GM15510 (cell line): ENCODE measurements around the gene GAPDHS.

Experiments
- POLR2A ChIP-seq: IDR thresholded peaks from 3 replicates; pipeline ENCODE4 v1.6.1; 2011; ENCODE audit warnings: borderline replicate concordance; ENCODE audit not compliant: insufficient read length; ENCODE audit errors: extremely low read depth

The GAPDHS gene

DNA sequence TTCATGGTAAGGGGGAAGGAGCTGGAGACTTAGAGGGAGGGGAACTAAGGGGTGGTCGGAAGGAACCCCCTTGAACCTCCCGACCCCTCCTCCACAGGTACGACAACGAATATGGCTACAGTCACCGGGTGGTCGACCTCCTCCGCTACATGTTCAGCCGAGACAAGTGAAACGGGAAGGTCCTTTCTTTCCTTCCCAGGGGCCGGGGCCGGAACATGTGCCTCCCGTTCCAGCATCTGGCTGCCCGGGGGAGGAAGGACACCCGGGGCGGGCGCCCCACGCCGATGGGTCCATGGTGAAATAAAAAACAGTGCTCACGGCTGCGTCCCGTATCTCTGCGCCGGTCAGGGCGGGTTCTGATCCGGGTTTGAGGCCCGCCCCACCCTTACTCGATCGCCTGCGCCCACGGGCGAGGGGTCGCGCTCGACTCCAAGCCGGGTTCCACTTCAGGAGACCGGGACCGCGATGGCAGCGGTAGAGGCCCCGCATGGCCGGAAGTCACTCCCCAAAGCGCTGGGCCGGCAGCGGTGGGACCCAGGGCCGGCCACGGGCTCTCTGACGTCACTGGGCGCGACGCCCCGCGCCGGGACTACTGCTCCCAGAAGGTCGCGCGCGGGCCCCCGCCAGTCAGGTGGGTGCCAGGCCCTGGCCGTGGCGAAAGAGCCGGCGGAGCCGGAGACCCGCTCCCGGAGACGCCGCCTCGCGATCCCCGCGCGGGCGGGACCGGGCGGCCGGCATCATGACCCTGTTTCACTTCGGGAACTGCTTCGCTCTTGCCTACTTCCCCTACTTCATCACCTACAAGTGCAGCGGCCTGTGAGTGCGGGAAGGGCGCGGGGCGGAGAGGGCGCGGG is 12.0 kb downstream of the GAPDHS start, which contains the start of gene TMEM147:
TSS of gene TMEM147 (plus strand) at position 626 of the 854 bp plus-strand sequence. CDS start at position 740, 114 bp downstream.
- peak; percentile 88 for TF ChIP-seq POLR2A

DNA sequence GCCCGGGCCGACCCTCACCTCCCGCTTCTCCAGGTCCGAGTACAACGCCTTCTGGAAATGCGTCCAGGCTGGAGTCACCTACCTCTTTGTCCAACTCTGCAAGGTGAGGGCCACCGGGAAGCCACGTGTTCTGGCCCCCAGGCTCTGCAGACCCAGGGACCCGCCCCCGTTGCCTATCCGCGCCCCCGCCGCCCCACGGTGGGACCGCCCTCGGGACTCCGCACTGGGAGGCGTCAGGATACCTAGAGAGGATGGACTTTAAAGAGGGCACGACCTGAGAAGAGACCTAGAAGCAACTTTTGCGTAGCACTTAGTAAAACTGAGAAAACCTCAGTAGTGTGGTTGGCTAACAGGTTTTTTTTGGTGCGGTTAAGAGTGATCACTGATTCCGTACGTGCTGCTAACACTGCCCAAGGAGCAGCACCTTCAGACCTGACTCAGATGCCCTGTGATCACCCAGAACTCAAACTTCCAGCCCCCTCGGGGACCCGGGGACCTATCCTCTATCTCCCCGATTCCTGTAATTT is 12.7 kb downstream of the GAPDHS start:
- TF ChIP-seq POLR2A = no peak

DNA sequence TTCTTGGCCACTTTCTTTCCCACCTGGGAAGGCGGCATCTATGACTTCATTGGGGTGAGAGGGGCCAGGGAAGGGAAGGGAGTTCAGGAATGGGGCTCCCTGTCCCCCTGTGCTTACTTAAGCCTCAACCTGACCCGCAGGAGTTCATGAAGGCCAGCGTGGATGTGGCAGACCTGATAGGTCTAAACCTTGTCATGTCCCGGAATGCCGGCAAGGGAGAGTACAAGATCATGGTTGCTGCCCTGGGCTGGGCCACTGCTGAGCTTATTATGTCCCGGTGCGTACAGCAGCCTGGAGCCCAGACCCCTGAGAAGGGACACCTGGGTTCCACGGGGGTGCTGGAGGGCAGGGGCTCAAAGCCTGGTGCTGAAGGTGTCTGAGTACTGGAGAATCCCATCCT is 13.3 kb downstream of the GAPDHS start:
- no peak for TF ChIP-seq POLR2A

DNA sequence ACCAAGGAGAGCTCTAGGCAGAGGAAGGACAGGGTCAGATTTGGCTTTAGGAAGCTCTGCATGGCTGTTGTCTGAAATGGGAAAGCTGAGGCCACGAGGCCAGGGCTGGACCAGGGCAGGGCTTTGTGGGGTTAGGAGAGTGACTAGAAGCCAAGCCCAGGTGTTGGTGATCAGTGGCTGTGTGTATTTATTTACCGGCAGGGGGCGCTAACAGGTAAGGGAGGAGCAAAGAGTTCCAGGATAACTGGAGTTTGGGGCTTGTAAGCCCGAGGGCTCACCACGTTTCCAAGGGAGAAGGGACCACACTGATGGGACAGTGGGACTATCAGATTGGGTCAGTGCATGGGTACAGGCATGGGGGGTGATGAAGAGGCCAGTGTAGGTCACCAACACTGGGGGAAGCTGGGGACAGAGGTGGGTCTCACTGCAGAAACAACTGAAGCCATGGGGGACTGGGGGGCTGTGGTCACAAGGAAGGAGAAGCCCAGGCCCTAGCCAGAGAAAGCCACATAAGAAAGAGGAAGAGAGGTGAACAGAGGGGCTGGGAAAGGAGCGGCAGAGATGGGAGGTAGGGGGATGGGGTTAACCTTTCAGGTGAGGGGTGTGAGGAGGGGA is 16.0 kb downstream of the GAPDHS start:
- no peak for TF ChIP-seq POLR2A

DNA sequence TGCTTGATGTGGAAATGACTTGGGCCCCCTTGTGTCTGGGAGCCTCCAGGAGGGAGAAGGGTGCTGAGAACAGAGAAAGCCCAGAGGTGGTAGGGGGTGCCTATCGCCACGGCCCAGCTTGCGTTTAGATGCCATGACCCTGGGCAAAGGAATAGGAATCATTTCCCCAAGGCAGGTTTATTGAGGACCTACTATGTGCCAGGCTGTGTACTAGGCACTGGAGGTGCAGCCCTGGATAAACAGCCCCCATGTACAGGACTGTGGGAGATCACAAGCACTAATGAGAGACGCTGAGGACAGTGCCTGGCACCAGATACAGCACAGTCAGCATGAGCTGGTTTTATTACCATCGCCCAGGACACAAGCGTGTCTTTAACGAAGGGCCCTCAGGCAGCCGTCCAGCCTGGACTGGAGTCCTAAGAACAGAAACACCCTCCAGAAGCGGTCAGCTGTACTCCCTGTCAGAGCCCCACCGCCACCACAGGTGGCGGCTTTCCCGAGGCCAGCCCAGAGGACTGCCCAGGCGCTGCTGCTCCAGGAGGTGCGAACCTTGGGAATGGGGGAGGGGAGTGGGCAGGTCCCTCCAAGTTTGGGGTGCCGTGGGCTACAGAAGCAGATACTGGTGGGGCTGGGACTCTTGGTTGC is 16.7 kb downstream of the GAPDHS start:
- no peak for TF ChIP-seq POLR2A

DNA sequence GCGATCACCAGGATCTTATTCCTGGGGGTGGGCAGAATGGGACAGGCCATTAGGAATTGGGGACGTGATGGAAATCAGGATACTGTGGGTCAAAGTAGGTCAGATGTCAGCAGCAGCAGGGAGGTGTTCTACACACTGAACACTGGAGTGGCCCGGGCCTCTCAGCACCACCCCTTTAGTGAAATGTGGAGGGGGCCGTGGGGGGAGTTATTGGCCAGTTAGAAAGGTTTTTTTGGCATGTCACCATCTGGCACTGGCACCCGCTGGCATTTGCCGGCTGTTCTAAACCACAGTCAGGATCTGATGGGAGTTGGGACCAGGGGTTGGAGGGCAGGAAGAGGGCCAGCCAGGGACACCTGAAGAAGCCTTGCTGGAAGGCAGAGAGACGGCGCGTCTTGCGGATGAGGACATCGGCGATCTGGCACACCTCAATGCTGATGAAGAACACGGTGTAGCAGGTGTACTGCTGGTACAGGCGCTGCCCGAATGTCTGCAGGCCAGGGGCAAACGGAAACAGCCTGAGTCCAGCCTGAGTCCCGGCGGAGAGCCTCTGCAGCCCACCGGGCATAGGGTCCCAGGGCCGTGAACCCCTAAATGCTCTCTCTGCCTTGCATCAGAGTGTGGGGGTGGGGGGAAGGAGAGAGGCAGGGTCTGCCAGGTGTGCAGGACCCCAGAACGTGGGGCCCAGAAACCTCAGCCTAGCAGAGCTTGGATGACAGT is 18.0 kb downstream of the GAPDHS start:
- TF ChIP-seq POLR2A = no peak

DNA sequence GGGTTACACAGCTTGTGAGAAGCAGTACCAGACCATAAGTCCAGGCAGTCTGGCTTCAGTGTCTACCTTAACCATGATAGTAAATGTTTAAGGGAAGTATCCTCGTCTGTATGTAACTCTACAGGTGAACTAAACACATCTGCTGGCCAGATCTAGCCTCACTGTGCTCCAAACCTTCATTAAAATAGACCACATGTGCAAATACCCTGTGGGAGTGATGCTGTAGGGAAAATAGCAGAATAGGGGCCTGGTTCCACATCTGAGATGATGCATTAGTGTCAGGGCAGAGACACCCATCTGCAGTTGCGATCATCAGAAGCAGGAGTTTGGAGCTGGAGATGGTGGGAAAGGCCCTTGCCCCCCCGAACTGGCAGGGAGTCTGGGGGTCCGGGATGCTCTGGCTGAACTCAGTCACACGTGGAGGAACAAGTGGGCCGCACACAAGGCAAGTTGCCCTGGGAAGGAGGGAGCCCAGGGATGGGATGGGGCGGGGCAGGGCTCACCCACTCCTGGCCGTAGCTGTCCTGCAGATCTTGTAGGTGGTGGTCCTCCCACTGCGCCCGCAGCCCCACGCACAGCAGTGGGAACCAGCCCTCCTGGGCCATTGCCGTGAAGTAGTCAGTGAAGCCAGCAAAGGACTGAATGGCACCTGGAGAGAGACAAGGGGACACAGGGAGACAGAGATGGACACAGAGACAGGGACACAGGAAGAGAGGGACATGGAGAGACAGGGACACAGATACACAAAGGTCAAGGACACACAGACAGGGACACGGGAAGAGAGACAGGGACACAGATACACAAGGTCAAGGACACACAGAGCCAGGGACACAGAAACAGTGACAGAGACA is 19.5 kb downstream of the GAPDHS start:
- TF ChIP-seq POLR2A = no peak

DNA sequence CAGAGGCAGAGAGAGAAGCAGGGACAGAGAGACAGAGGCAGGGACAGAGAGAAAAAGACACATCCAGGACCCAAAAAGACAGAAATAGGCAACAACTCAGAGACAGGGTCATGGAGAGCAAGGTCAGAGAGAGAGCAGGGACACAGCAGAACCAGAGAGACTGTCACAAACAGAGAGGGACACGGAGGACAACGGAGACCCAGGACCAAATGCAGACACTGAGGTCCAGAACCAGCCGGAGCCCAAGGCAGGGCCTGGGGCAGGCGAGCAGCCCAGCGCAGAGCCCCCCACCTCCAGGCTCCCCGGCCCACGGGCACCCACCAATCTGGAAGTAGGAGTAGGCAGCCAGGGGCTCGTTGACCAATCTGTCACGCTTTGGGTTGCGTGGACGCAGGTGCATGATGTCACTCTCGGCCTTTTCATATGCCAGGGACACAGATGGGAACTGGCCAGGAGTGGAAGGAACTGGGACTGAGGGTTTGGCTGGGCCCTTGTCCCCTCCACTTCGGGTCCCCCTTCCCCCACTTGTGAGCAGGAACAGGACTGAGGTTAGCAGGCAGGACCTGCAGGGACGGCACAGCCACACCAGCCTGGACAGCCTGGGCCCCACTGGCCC is 20.2 kb downstream of the GAPDHS start:
- TF ChIP-seq POLR2A = no peak

DNA sequence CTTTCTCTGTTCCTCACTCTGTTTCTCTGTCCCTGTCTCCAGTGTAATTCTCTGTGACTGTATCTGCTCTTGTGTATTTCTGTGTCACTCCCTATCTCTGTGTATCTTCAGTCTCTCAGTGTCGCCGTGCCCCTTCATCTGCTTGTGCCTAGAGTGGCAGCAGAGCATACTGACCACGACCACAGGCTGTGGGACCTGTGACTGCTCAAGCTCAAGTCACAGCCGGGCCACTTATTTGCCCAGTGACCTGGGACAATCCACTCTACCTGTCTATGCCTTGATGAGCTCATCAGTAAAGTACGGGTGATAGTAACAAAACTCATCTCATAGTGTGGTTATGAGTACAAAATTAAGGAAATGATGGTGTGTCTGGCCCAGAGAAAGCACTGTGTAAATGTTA is 20.8 kb downstream of the GAPDHS start:
- TF ChIP-seq POLR2A = no peak

DNA sequence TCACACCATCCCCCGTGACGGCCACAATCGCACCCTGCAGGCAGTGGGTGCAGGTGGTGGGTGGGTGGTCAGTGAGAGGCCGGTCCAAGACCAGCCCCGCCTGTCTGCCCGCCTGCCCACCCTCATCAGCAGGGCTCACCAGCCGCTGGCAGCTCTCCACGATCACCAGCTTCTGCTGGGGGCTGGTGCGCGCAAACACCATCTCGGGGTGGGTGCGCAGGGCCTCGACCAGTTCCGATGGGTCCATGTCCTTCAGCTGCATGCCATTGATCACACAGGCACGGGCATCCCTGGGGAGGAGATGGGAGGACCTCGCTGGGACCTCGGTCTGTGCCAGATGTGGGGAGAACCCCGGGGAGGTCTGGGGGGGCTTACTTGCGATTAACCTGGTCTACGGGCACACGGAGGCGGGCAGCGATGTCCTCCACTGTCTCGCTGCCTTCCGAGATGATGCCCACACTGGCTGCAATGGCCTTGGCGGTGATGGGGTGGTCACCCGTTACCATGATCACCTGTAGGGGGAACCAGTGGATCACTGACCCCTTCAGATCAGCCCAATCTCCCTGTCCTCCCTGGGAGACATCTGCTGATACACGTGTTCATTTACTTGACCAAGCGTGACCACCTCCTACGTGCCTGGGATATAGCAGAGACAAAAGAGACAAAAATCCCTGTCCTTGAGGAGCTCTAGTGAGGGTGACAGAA is 22.2 kb downstream of the GAPDHS start:
- no peak for TF ChIP-seq POLR2A

DNA sequence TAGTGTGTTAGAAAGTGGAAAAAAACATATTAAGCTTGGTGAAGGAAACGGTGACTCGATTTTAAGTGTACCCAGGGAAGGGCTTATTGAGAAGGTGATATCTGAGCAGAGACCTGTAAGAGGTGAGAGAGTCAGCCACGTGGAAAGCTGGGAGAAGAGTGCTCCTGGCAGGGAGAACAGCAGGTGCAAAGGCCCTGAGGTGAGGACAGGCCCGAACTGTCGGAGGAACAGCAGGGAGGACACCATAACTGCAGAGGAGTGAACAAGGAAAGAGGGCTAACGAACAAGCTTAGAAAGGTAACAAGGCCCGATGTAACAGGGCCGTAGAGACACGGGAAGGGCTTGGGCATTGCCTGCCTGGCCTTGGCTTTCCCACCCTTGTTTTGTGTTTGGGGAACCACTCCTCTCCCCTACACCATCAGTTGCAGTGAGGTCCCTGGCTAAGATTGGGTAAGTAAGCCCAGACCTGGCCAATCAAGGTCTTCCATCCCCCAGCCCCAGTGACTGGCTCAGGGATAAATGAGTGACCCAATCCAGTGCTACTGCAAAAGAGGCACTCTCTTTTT is 22.9 kb downstream of the GAPDHS start:
- no peak for TF ChIP-seq POLR2A

DNA sequence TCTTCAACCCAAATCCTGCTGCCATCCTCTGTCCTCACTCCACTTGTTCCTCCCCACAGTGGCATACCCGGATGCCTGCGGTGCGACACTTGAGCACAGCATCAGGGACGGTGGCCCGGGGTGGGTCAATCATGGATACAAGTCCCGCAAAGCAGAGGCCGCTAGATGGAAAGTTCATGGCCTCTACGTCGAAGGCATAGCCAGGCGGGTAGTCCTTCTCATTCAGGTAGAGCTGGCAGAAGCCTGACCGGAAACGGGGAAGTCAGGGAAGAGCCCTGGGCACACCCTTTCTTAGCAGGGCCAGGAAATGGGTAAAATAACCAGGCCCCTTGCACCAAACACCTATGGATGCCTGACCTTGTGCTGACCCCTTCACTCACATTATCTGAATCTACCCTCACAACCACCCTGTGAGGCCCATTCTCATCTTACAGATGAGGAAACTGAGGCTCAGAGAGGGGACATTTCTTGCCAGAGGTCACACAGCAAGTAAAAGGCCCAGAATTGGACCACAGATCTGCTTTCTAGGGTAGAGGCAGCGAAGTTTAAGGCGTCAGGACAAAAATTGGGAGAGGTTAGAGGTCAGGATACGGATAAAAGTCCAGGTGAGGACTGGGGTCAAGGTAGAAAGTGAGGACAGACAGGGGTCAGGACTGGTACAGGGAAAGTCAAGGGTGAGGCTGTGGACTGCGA is 23.7 kb downstream of the GAPDHS start:
- TF ChIP-seq POLR2A = no peak
